A549 (cell line): ENCODE data around the gene FAM120A. TPM values are rescaled to one million over a fixed set of nuclear protein-coding genes. Genes with fewer than 3 reads are reported as not detected.

Source experiments
- ATAC-seq, 2 experiments: fragments of 200-7000 bp in 1 of 2; fragments of >200 bp in 1 of 2; cut with Nextera tagmentation in 1 of 2; cut with Tn5 transposase in 1 of 2; 3 replicates each; pipeline versions ENCODE4 v1.8.0 to v1.9.1; 2018 to 2020; ENCODE audit warnings: mild to moderate bottlenecking in 1 of 2, moderate library complexity in 1 of 2
- CTCF ChIA-PET: fragments of 300-600 bp; sonication (Branson Sonifier 250); formaldehyde crosslinking; extraction: SDS; loops from one replicate; lab custom pipeline; 2021; ENCODE audit warnings: antibody characterized with exemption, inconsistent platforms; lab: Yijun Ruan, JAX
- POLR2A ChIA-PET: fragments of 350-600 bp; formaldehyde crosslinking; extraction: SDS; loops from one replicate; lab custom pipeline; 2021; ENCODE audit warnings: antibody characterized with exemption, inconsistent platforms; lab: Yijun Ruan, JAX
- DNase-seq, 2 experiments: peaks; one replicate each; pipeline versions ENCODE4 v3.0.0 to v3.0.0-alpha.2; 2011 to 2016; ENCODE audit warnings: low read depth in 1 of 2, low spot score in 1 of 2
- FAIRE-seq: peaks from 2 replicates; lab custom pipeline; 2011; peaks lifted over from hg19 to GRCh38; lab: Jason Lieb, UNC
- H3K27ac ChIP-seq, 2 experiments: fragments of >200 bp; sonication (Bioruptor Twin); formaldehyde crosslinking; 3 replicates each; pipeline ENCODE4 v1.5.1; 2016 to 2017
- H3K4me1 ChIP-seq: fragments of >200 bp; sonication (Bioruptor Twin); formaldehyde crosslinking; 3 replicates; pipeline ENCODE4 v1.6.1; 2016
- H3K4me2 ChIP-seq: fragments of >200 bp; sonication (Bioruptor Twin); formaldehyde crosslinking; 3 replicates; pipeline ENCODE4 v1.6.1; 2016
- H3K4me3 ChIP-seq: fragments of >200 bp; sonication (Bioruptor Twin); formaldehyde crosslinking; 3 replicates; pipeline ENCODE4 v1.5.1; 2016
- H3K9me3 ChIP-seq: fragments of >200 bp; sonication (Bioruptor Twin); formaldehyde crosslinking; 3 replicates; pipeline ENCODE4 v1.6.1; 2016
- BHLHE40 ChIP-seq: IDR thresholded peaks from 2 replicates; pipeline ENCODE4 v1.6.1; 2012; ENCODE audit warnings: low read depth, low read length, inconsistent platforms
- CBX2 ChIP-seq: fragments of 200-600 bp; sonication (generic); IDR thresholded peaks from 2 replicates; pipeline ENCODE4 v1.6.1; 2016; ENCODE audit warnings: low read depth, mild to moderate bottlenecking, borderline replicate concordance
- CBX8 ChIP-seq: fragments of 200-600 bp; sonication (generic); IDR thresholded peaks from 2 replicates; pipeline ENCODE4 v1.6.1; 2016
- EHF ChIP-seq: fragments of 250-450 bp; sonication (Bioruptor Pico); IDR thresholded peaks from 2 replicates; pipeline ENCODE4 v1.5.0; 2020; ENCODE audit warnings: mild to moderate bottlenecking
- EHMT2 ChIP-seq: fragments of 200-600 bp; sonication (generic); IDR thresholded peaks from 2 replicates; pipeline ENCODE4 v1.6.1; 2016; ENCODE audit warnings: antibody characterized with exemption, low read depth, mild to moderate bottlenecking, moderate library complexity
- FOSL2 ChIP-seq, 2 experiments: fragments of 450-650 bp in 1 of 2; fragments of >200 bp in 1 of 2; sonication (Bioruptor Twin) in 1 of 2; formaldehyde crosslinking; IDR thresholded peaks; 2 replicates each; pipeline versions ENCODE4 v1.5.0 to v1.6.1; 2016 to 2020; ENCODE audit warnings: mild to moderate bottlenecking in 1 of 2, moderate library complexity in 1 of 2
- FOXS1 ChIP-seq: fragments of 250-450 bp; sonication (Bioruptor Pico); IDR thresholded peaks from 2 replicates; pipeline ENCODE4 v1.5.0; 2020; ENCODE audit warnings: mild to moderate bottlenecking, moderate library complexity
- GATA3 ChIP-seq: IDR thresholded peaks from 2 replicates; pipeline ENCODE4 v1.6.1; 2012; ENCODE audit warnings: borderline replicate concordance
- HEYL ChIP-seq: fragments of 250-450 bp; sonication (Bioruptor Pico); IDR thresholded peaks from 2 replicates; pipeline ENCODE4 v1.8.0; 2021; ENCODE audit warnings: mild to moderate bottlenecking, moderate library complexity
- JUN ChIP-seq, 2 experiments: fragments of >200 bp; sonication (Bioruptor Twin); formaldehyde crosslinking; IDR thresholded peaks; 2 replicates in 1 of 2; 3 replicates in 1 of 2; pipeline ENCODE4 v1.6.1; 2016 to 2017
- MAFK ChIP-seq: fragments of 450-650 bp; IDR thresholded peaks from 2 replicates; pipeline ENCODE4 v1.6.1; 2014; ENCODE audit not compliant: partially characterized antibody
- MAZ ChIP-seq: fragments of 150-350 bp; IDR thresholded peaks from 2 replicates; pipeline ENCODE4 v1.6.1; 2014; ENCODE audit warnings: antibody characterized with exemption, low read depth, low read length, borderline replicate concordance
- NPAS2 ChIP-seq: fragments of 250-450 bp; sonication (Bioruptor Pico); IDR thresholded peaks from 2 replicates; pipeline ENCODE4 v1.8.0; 2022; ENCODE audit warnings: mild to moderate bottlenecking, moderate library complexity, borderline replicate concordance
- NR3C1 ChIP-seq: fragments of >200 bp; sonication (Bioruptor Twin); formaldehyde crosslinking; IDR thresholded peaks from 3 replicates; pipeline ENCODE4 v1.6.1; 2017
- POLR2A ChIP-seq: IDR thresholded peaks from 2 replicates; pipeline ENCODE4 v1.6.1; 2012; ENCODE audit warnings: mild to moderate bottlenecking, low read length
- RARB ChIP-seq: fragments of 250-450 bp; sonication (Bioruptor Pico); IDR thresholded peaks from 2 replicates; pipeline ENCODE4 v1.8.0; 2021; ENCODE audit warnings: mild to moderate bottlenecking, moderate library complexity
- RNF2 ChIP-seq: fragments of 200-600 bp; sonication (generic); IDR thresholded peaks from 2 replicates; pipeline ENCODE4 v1.6.1; 2016; ENCODE audit warnings: low read depth, mild to moderate bottlenecking, antibody characterized with exemption, moderate library complexity, borderline replicate concordance
- TFCP2L1 ChIP-seq: fragments of 250-450 bp; sonication (Bioruptor Pico); IDR thresholded peaks from 2 replicates; pipeline ENCODE4 v1.5.0; 2021; ENCODE audit warnings: mild to moderate bottlenecking
- ZC3H11A ChIP-seq: fragments of 450-650 bp; IDR thresholded peaks from 2 replicates; pipeline ENCODE4 v1.6.1; 2014; ENCODE audit warnings: antibody characterized with exemption, mild to moderate bottlenecking
- ZNF302 ChIP-seq: fragments of 250-450 bp; sonication (Bioruptor Pico); IDR thresholded peaks from 2 replicates; pipeline ENCODE4 v1.9.0; 2021; ENCODE audit warnings: inconsistent platforms, mild to moderate bottlenecking, moderate library complexity
- WGBS: methylation state at CpG from one replicate; pipeline ENCODE4 v1.1.6; 2017; ENCODE audit errors: missing lambda C conversion rate; 5-methylcytosine and 5-hydroxymethylcytosine counted together
- polyA plus RNA-seq, 4 experiments: library from polyadenylated mRNA; depleted of rRNA in 3 of 4; stranded (reverse); fragments of >200 nt; fragmentation: RNase III in 1 of 4; extraction: RNeasy Plus Mini Kit Qiagen cat#74134 plus additional on column Dnase treatment in 1 of 4; gene quantifications; 2 replicates in 3 of 4; 3 replicates in 1 of 4; pipeline ENCODE4 v1.2.3, GENCODE V29; 2011 to 2017
- TF ChIP-seq, protein P1 (sequence below): fragments of 450-650 bp; IDR thresholded peaks from 2 replicates; pipeline ENCODE4 v1.6.1; 2014; ENCODE audit warnings: antibody characterized with exemption
- TF ChIP-seq, protein P2 (sequence below): fragments of >200 bp; sonication (Bioruptor Twin); formaldehyde crosslinking; IDR thresholded peaks from 3 replicates; pipeline ENCODE4 v1.6.1; 2016

FAM120A gene
- polyA plus RNA-seq, 2 of the 4 experiments (the other 2 are of a cell fraction): 86.3 to 111 TPM

DNA sequence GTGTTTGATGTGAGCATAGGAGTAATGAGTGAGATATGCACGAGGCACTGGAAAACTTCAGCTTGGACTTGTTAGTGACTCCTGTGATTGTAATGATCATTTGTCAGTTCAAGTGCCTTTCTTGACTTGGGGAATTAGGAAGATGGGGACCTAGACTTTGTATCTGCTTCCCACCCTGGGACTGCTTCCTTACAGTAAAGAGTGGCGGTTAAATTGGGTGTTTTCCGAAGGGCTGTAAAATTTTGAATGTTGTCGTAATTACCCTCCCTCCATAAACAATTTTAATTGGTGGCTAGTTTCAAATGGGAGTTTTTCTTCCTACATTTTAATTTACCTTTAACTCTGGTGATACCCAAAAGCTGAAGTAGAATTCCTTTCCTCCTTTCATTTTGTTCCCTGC, 25.4 kb downstream of the FAM120A start:
- ATAC-seq: no peak
- no peak for FAIRE-seq
- POLR2A ChIA-PET: no interaction called here
- H3K4me1 ChIP-seq: peaks cover 38% of the 10 kb centered on the region
- TF ChIP-seq HEYL (CRISPR knock-in tag): no peak
- no peak for TF ChIP-seq ZC3H11A
- no peak for TF ChIP-seq EHMT2
- TF ChIP-seq NR3C1: no peak
- no peak for TF ChIP-seq MAFK
- no peak for TF ChIP-seq RARB (CRISPR knock-in tag)
- TF ChIP-seq RNF2: no peak
- no peak for TF ChIP-seq EHF (CRISPR knock-in tag)
- H3K4me2 ChIP-seq: no peak overlapping the region
- no peak overlapping the region for H3K27ac ChIP-seq
- 95% methylated on average over 4 of the region's 4 CpGs for WGBS
- no peak for DNase-seq
- CTCF ChIA-PET: interaction anchor here (1.5 kb wide), 2 partner anchors 13 to 172 kb away, joined by 3 to 6 read pairs; no protein-coding TSS in a partner anchor
- H3K9me3 ChIP-seq: no peaks in the 10 kb centered on the region
- no peak overlapping the region for H3K4me3 ChIP-seq

DNA sequence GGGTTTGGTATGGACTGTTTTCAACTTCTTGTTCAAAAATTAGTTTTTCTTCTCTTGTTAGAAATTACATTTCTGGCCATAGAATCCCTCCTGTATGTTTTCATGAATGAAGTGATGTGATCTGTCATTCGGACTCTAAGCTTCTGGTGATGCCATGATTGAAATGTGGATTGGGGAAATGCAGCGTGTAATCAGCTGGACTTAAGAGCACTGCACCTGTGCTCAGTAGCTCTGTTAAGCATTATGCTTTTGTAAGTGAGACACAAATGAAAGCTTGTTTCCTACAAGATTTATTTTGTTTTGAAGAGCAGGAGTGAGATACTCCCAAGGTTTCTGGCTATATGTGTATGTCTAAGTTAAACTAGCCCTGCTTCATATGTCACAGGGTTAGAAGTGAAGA, 25.9 kb downstream of the FAM120A start:
- ChIA-PET CTCF (interaction anchor here (1.5 kb wide), 2 partner anchors 13 to 172 kb away, joined by 3 to 6 read pairs; no protein-coding TSS in a partner anchor), POLR2A (no interaction called here)
- 97% methylated on average over 2 of the region's 2 CpGs for WGBS

DNA sequence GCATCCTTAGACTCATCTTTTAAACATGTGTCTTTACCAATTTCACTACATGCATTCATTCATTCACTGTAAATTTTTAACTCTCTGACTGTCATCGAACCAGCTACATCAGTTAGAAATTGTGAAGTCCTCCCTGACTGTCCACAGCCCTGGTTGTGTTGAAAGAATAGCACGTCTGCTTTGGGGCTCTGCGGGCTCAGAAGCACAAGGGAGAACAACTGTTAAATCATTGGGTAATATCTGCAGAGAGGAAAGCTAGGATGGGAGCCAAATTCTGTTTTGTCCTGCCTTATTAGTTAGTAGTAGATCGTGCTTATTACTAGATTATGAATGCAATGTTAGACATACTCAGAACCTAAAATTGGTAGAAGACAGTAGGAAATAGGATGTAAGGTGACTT, 28.2 kb downstream of the FAM120A start:
- ChIA-PET CTCF (interaction anchor here (0.9 kb wide), 1 partner anchor 8 kb away, joined by 3 read pairs; no protein-coding TSS in a partner anchor), POLR2A (no interaction called here)
- H3K4me3 ChIP-seq: no peak overlapping the region
- DNase-seq: no peak
- ATAC-seq: no peak
- 90% methylated on average over 4 of the region's 4 CpGs for WGBS
- no peak for TF ChIP-seq FOXS1 (CRISPR knock-in tag)
- TF ChIP-seq GATA3: no peak
- no peak for TF ChIP-seq CBX2
- no peak for TF ChIP-seq NPAS2 (CRISPR knock-in tag)
- no peak for TF ChIP-seq RARB (CRISPR knock-in tag)
- no peak for TF ChIP-seq BHLHE40
- TF ChIP-seq, protein P1, sequence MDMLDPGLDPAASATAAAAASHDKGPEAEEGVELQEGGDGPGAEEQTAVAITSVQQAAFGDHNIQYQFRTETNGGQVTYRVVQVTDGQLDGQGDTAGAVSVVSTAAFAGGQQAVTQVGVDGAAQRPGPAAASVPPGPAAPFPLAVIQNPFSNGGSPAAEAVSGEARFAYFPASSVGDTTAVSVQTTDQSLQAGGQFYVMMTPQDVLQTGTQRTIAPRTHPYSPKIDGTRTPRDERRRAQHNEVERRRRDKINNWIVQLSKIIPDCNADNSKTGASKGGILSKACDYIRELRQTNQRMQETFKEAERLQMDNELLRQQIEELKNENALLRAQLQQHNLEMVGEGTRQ: no peak
- TF ChIP-seq CBX8: no peak
- TF ChIP-seq POLR2A: no peak
- TF ChIP-seq JUN (IDR thresholded peaks at IDR 0.05): no peak
- no peak for TF ChIP-seq MAZ
- no peak for FAIRE-seq
- no peak overlapping the region for H3K27ac ChIP-seq
- peaks cover 15% of the 10 kb centered on the region; the same call in 2 of the 3 replicates for H3K4me1 ChIP-seq
- no peak overlapping the region for H3K4me2 ChIP-seq
- no peaks in the 10 kb centered on the region for H3K9me3 ChIP-seq

More for the DNA sequence above, 25.9 kb downstream of the FAM120A start:
- ATAC-seq (no peak), DNase-seq (no peak), FAIRE-seq (no peak)
- H3K4me3 ChIP-seq: no peak overlapping the region
- no peak for TF ChIP-seq FOSL2 (IDR thresholded peaks at IDR 0.05)
- TF ChIP-seq FOSL2 (CRISPR knock-in tag; IDR thresholded peaks at IDR 0.05): no peak
- TF ChIP-seq, protein P2, sequence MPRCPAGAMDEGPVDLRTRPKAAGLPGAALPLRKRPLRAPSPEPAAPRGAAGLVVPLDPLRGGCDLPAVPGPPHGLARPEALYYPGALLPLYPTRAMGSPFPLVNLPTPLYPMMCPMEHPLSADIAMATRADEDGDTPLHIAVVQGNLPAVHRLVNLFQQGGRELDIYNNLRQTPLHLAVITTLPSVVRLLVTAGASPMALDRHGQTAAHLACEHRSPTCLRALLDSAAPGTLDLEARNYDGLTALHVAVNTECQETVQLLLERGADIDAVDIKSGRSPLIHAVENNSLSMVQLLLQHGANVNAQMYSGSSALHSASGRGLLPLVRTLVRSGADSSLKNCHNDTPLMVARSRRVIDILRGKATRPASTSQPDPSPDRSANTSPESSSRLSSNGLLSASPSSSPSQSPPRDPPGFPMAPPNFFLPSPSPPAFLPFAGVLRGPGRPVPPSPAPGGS: no peak
- TF ChIP-seq ZNF302 (CRISPR knock-in tag): no peak
- TF ChIP-seq TFCP2L1 (CRISPR knock-in tag): no peak
- TF ChIP-seq CBX2: no peak
- no peak overlapping the region for H3K4me2 ChIP-seq
- no peak overlapping the region for H3K27ac ChIP-seq
- peaks cover 33% of the 10 kb centered on the region for H3K4me1 ChIP-seq
- H3K9me3 ChIP-seq: no peaks in the 10 kb centered on the region
